Kidney epithelial cell (primary cell): ENCODE measurements around the gene ERC2. TPM values are rescaled to one million over a fixed set of nuclear protein-coding genes. Genes with fewer than 3 reads are reported as not detected.

Experiments used
- DNase-seq: peaks from one replicate; pipeline ENCODE4 v3.0.0-alpha.2; 2010; ENCODE audit warnings: low read depth
- H3K27me3 ChIP-seq: 2 replicates; pipeline ENCODE4 v1.6.0; 2011; ENCODE audit warnings: low read length; ENCODE audit not compliant: control insufficient read depth, insufficient read depth
- H3K36me3 ChIP-seq: 2 replicates; pipeline ENCODE4 v1.5.1; 2011; ENCODE audit warnings: low read length; ENCODE audit not compliant: control insufficient read depth, insufficient read depth
- H3K4me3 ChIP-seq: 2 replicates; pipeline ENCODE4 v1.5.1; 2011; ENCODE audit warnings: low read depth, mild to moderate bottlenecking, control low read depth, low read length
- total RNA-seq: library from RNA; depleted of rRNA; stranded (reverse); fragments of >200 nt; gene quantifications from 2 replicates; pipeline ENCODE4 v1.2.3, GENCODE V29; 2015
- TF ChIP-seq, protein P1 (sequence below): IDR thresholded peaks from 2 replicates; pipeline ENCODE4 v1.5.1; 2011; ENCODE audit warnings: mild to moderate bottlenecking, moderate library complexity, low read length, control low read depth, inconsistent platforms; ENCODE audit not compliant: insufficient read depth, poor library complexity, severe bottlenecking

Gene ERC2
- total RNA-seq, 1 donor from 2014 or later: 17.0 TPM

DNA sequence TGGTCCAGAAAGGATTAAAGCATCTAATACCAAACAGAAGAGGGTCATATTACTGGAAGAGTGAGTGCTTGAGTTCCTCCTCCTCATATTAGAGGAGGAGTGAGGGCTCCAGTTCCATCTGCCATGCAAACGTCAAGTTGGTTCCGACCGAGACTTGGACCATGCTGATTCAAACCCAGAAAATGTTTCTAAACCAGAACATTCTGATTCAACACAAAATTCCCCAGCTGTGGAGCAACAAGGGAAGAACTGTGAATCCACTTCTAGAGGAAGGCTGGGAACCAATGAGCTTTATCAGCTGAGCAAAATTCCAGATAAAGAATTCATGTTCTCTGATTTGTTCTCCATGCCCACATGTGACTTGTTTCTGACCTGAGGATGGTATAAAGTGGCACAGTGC lies 845.5 kb downstream of the ERC2 start:
- Histone ChIP-seq H3K27me3 (no peaks in the 10 kb centered on the region), H3K36me3 (no peaks in the 10 kb centered on the region), H3K4me3 (no peak overlapping the region)
- DNase-seq: no peak
- TF ChIP-seq, protein P1, sequence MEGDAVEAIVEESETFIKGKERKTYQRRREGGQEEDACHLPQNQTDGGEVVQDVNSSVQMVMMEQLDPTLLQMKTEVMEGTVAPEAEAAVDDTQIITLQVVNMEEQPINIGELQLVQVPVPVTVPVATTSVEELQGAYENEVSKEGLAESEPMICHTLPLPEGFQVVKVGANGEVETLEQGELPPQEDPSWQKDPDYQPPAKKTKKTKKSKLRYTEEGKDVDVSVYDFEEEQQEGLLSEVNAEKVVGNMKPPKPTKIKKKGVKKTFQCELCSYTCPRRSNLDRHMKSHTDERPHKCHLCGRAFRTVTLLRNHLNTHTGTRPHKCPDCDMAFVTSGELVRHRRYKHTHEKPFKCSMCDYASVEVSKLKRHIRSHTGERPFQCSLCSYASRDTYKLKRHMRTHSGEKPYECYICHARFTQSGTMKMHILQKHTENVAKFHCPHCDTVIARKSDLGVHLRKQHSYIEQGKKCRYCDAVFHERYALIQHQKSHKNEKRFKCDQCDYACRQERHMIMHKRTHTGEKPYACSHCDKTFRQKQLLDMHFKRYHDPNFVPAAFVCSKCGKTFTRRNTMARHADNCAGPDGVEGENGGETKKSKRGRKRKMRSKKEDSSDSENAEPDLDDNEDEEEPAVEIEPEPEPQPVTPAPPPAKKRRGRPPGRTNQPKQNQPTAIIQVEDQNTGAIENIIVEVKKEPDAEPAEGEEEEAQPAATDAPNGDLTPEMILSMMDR: no peak

DNA sequence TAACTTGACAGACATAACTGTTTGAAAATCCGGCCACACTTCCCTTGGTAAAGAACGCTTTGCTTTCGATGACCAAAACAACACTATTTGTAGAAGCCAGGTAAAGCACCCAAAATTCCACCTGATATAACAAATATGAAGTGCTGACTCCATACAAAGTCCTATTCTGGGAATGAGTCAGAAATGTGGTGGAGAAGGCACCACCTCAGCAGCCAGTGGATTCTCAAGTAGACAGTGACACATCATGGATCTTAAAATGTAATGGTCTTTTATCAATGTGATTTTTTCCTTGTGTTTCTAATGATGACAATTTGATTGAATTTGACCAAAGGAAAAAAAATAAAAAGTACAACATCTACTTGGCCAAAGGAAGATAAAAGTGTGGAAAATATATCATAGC lies 846.2 kb downstream of the ERC2 start:
- H3K36me3 ChIP-seq: no peaks in the 10 kb centered on the region
- H3K4me3 ChIP-seq: no peak overlapping the region
- DNase-seq: no peak
- TF ChIP-seq, protein P1: no peak
- H3K27me3 ChIP-seq: no peaks in the 10 kb centered on the region

DNA sequence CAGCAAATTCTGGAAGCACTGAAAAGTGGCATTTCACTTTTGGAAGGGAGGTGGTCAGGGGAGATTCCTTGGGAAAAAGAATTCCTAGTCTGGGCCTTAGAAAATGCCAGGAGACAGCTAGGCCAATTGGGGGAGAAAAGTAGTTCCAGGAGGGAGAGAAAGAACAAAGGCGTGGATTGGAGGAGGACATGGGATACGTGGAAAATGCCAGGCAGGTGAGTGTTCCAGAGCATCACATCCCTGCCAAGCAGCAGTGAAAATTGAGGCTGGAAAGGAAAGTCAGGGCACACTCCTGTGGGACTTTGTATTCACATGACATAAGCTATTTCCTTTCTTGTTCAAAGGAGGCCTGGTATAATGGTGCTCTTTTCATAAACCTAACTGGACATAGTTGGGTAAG lies 846.6 kb downstream of the ERC2 start:
- TF ChIP-seq, protein P1: no peak
- no peak for DNase-seq
- no peak overlapping the region for H3K4me3 ChIP-seq
- H3K36me3 ChIP-seq: no peaks in the 10 kb centered on the region
- H3K27me3 ChIP-seq: no peaks in the 10 kb centered on the region

DNA sequence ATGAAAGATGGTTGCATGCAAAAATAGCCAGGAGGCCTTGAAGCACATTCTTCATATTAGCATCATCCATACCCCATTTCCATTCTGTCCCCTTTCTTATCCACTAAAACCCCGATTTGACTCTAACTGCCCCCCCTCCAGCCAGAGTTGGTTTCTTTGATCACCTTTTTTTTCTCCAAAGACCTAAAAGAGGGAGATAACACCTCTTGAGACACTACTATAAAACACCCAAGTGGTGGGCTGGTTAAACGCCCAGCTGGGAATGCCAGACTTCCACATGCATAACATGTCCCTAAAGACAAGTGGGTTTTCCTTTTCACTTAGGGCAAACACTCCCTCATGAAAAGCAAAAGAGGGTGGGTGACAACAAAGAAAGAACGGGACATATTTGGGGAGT lies 847.2 kb downstream of the ERC2 start:
- H3K27me3 ChIP-seq: no peaks in the 10 kb centered on the region
- H3K36me3 ChIP-seq: no peaks in the 10 kb centered on the region
- no peak overlapping the region for H3K4me3 ChIP-seq
- no peak for DNase-seq
- TF ChIP-seq, protein P1: no peak

DNA sequence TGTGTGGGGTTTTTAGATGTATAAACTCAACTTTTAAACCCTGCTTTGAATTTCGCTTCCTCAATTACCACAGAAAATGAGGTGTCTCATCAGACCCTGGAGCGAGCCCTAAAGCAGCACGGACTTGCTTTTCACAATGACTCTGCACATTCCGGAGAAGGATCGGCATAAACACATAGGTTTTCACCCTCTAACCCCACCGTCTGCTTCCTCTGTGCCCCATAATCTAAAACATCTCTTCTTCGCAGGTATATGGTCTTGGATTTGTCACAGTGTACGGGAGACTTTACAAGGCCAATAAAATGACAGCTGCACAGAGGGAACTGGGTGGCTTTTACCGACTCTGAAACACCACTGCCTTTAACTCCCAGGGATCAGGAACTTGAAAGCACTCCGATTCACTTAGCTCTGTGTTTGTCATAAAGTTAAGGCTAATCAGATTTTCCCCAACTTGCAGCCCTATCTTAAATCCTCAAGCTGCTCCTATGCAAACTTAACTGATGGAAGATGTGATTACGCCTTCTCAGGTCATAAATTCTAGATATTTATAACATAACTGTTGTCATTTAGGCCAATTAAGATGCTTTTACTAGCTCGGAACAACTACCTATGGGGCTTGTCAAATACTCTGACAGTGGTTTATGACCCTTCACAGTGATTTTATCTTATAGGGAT lies 847.8 kb downstream of the ERC2 start:
- no peak for DNase-seq
- H3K27me3 ChIP-seq: no peaks in the 10 kb centered on the region
- no peaks in the 10 kb centered on the region for H3K36me3 ChIP-seq
- no peak overlapping the region for H3K4me3 ChIP-seq
- TF ChIP-seq, protein P1: no peak
